Measurements from ENCODE around the gene NMNAT2. TPM values are rescaled to one million over a fixed set of nuclear protein-coding genes. Genes with fewer than 3 reads are reported as not detected.

The NMNAT2 gene
- total and polyA plus RNA-seq, 2 of the 4 experiments (the other 2 are of a cell fraction) = 0.36 to 2.4 TPM

- Histone ChIP-seq H3K9me3 (ENCODE audit: control insufficient read depth, insufficient read depth, low read length) (peaks cover under 1% of the 10 kb centered on the region; the same call in 1 of the 2 replicates), H2AK5ac (ENCODE audit: low read depth, low read length) (no peak overlapping the region), H3K4ac (ENCODE audit: low read depth, low read length) (no peak overlapping the region), H2BK20ac (ENCODE audit: low read depth, low read length) (no peak overlapping the region), H3K27me3 (ENCODE audit: control insufficient read depth, insufficient read depth, low read length) (peaks cover 2% of the 10 kb centered on the region; the same call in 1 of the 2 replicates), H4K91ac (ENCODE audit: insufficient read depth, low read depth, low read length) (no peak overlapping the region), H3K9ac (ENCODE audit: low read depth, low read length) (no peak overlapping the region), H3K4me2 (ENCODE audit: low read depth, low read length) (no peak overlapping the region), H2AFZ (replicated peaks; ENCODE audit: low read length, poor library complexity) (no peak overlapping the region), H3K4me1 (ENCODE audit: control insufficient read depth, insufficient read depth, low read length) (no peaks in the 10 kb centered on the region), H4K8ac (ENCODE audit: low read depth in 2 of 2, low read length in 2 of 2) (no peak overlapping the region), H3K4me3 (ENCODE audit: insufficient read depth, low read depth, low read length) (no peak overlapping the region), H2BK120ac (ENCODE audit: low read depth, low read length) (no peak overlapping the region), H4K20me1 (ENCODE audit: insufficient read depth, low read length) (no peaks in the 10 kb centered on the region), H3K18ac (ENCODE audit: low read depth, low read length) (no peak overlapping the region), H4K5ac (ENCODE audit: low read depth, low read length) (no peak overlapping the region), H2BK15ac (ENCODE audit: low read depth, low read length) (no peak overlapping the region), H3K9me1 (ENCODE audit: insufficient read depth, low read length) (no peaks in the 10 kb centered on the region; the same call in 1 of the 2 replicates), H3K56ac (ENCODE audit: extremely low read depth, insufficient read depth, low read length) (no peak overlapping the region), H3K14ac (replicated peaks; ENCODE audit: low read depth, low read length) (no peak overlapping the region), H3K36me3 (ENCODE audit: control insufficient read depth, insufficient read depth, low read length) (no peaks in the 10 kb centered on the region), H3K79me1 (ENCODE audit: low read depth in 1 of 2, low read length in 2 of 2) (no peaks in the 10 kb centered on the region), H2BK5ac (ENCODE audit: low read depth, low read length, poor library complexity, severe bottlenecking) (no peak overlapping the region), H3K27ac (ENCODE audit: insufficient read depth, low read length) (no peak overlapping the region), H2AK9ac (replicated peaks; ENCODE audit: low read depth, low read length, poor library complexity) (no peak overlapping the region), H3K23ac (ENCODE audit: low read depth, low read length) (no peak overlapping the region)
- TF ChIP-seq CHD1 (IDR thresholded peaks at IDR 0.05; ENCODE audit: low read depth, low read length) (no peak), FOS (IDR thresholded peaks at IDR 0.05; ENCODE audit: low read depth, low read length) (no peak), USF2 (IDR thresholded peaks at IDR 0.05; ENCODE audit: low read depth, low read length) (no peak), MXI1 (IDR thresholded peaks at IDR 0.05; ENCODE audit: borderline replicate concordance, low read depth, low read length) (no peak), RAD21 (IDR thresholded peaks at IDR 0.05; ENCODE audit: low read length) (no peak), NFE2L2 (IDR thresholded peaks at IDR 0.05; ENCODE audit: low read depth, low read length) (no peak), RFX5 (IDR thresholded peaks at IDR 0.05; ENCODE audit: low read depth, low read length) (no peak), CTCF (conservative IDR thresholded peaks at IDR 0.05; ENCODE audit: low read depth, low read length) (no peak), MAFK (IDR thresholded peaks at IDR 0.05; ENCODE audit: low read depth, low read length) (no peak), BHLHE40 (IDR thresholded peaks at IDR 0.05; ENCODE audit: low read depth, low read length) (no peak), CEBPB (IDR thresholded peaks at IDR 0.05; ENCODE audit: low read depth, low read length) (no peak), RCOR1 (IDR thresholded peaks at IDR 0.05; ENCODE audit: insufficient replicate concordance, low read length) (no peak), POLR2A (IDR thresholded peaks at IDR 0.05; ENCODE audit: low read depth, low read length) (no peak), ELK1 (IDR thresholded peaks at IDR 0.05; ENCODE audit: borderline replicate concordance, low read depth, low read length) (no peak), MAZ (IDR thresholded peaks at IDR 0.05; ENCODE audit: borderline replicate concordance, low read depth, low read length) (no peak)
- in situ Hi-C loops (cut with MboI; ENCODE audit: low sequenced_read_pairs) = no loop called here
- ATAC-seq (ENCODE audit: low read depth) (no peak), DNase-seq (no peak)
- POLR2A ChIA-PET (ENCODE audit: unreplicated experiment) = no interaction called here
- 60% methylated on average over 1 of the region's 5 CpGs; no CpG with 5 or more reads in 1 of the 2 experiments for WGBS, 2 experiments (ENCODE audit: extremely low coverage in 2 of 2, insufficient read length in 1 of 2)
- dilution Hi-C loops (cut with HindIII; ENCODE audit: low sequenced_read_pairs, unreplicated experiment) = no loop called here
- no TSS peak for BruUV-seq (replicated peaks)
- intact Hi-C loops (cut with micrococcal nuclease) = no loop called here
- CTCF ChIA-PET = interaction anchor here (0.6 kb wide), 1 partner anchor 205 kb away, joined by 4 read pairs; no protein-coding TSS in a partner anchor
Observed at GRCh38 chr1:183259924-183260323, 158.3 kb downstream of the NMNAT2 start.

Data from IMR-90 (cell line).